ENCODE results near the gene COQ7.

DNA sequence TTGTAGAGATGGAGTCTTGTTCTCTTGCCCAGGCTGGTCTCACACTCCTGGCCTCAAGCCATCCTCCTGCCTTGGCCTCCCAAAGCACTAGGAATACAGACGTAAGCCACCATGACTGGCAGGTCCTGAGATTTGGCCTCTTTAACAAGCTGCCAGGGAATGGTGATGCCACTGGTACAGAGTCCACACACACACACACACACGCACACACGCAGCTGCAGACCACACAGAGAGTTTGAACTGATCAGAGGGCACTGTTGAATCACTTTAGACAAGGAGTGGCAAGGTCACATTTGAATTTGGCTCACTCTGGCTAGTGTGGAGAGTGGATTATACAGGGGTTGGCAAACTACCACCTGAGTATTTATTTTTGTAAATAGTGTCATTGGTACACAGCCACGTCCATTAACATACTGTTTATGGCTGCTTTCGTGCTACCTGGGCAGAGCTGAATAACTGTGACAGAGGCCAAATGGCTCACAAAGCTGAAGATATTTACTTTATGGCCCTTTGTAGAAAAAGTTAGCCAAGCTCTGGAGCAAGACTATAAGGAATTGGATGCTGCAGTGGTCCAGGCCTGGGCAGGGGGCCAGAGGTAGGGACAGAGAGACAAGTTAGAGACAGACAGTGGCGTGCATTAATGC lies 56.2 kb downstream of the COQ7 start:
- TF ChIP-seq, protein P1, sequence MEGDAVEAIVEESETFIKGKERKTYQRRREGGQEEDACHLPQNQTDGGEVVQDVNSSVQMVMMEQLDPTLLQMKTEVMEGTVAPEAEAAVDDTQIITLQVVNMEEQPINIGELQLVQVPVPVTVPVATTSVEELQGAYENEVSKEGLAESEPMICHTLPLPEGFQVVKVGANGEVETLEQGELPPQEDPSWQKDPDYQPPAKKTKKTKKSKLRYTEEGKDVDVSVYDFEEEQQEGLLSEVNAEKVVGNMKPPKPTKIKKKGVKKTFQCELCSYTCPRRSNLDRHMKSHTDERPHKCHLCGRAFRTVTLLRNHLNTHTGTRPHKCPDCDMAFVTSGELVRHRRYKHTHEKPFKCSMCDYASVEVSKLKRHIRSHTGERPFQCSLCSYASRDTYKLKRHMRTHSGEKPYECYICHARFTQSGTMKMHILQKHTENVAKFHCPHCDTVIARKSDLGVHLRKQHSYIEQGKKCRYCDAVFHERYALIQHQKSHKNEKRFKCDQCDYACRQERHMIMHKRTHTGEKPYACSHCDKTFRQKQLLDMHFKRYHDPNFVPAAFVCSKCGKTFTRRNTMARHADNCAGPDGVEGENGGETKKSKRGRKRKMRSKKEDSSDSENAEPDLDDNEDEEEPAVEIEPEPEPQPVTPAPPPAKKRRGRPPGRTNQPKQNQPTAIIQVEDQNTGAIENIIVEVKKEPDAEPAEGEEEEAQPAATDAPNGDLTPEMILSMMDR (IDR thresholded peaks at IDR 0.05) = no peak
- no peak for TF ChIP-seq POLR2A (IDR thresholded peaks at IDR 0.05)

Data from lower leg skin (tissue), 3 donors.